ENCODE results near the gene CAPN5.

- TF ChIP-seq YY1 (IDR thresholded peaks at IDR 0.05; ENCODE audit: insufficient read depth, insufficient read length), result no peak
- TF ChIP-seq ZNF274 (IDR thresholded peaks at IDR 0.05; ENCODE audit: low read depth, low read length), result no peak
These were observed 105.9 kb downstream of the CAPN5 start for GRCh38 chr11:77172666-77172982.
